ENCODE measurements around the gene RAB40AL.

GRCh38 chrX:102950908-102951866 is 14.1 kb downstream of the RAB40AL start:
- TF ChIP-seq, protein P1, sequence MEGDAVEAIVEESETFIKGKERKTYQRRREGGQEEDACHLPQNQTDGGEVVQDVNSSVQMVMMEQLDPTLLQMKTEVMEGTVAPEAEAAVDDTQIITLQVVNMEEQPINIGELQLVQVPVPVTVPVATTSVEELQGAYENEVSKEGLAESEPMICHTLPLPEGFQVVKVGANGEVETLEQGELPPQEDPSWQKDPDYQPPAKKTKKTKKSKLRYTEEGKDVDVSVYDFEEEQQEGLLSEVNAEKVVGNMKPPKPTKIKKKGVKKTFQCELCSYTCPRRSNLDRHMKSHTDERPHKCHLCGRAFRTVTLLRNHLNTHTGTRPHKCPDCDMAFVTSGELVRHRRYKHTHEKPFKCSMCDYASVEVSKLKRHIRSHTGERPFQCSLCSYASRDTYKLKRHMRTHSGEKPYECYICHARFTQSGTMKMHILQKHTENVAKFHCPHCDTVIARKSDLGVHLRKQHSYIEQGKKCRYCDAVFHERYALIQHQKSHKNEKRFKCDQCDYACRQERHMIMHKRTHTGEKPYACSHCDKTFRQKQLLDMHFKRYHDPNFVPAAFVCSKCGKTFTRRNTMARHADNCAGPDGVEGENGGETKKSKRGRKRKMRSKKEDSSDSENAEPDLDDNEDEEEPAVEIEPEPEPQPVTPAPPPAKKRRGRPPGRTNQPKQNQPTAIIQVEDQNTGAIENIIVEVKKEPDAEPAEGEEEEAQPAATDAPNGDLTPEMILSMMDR (IDR thresholded peaks at IDR 0.05) = peak; percentile 35 to 60 (median 52)
- no peak for TF ChIP-seq POLR2A (IDR thresholded peaks at IDR 0.05)

Data from heart left ventricle (tissue), 13 donors.